Neuronal stem cell (in vitro differentiated cells): ENCODE results near the gene TTC33.

Source experiments
- DNase-seq: peaks from one replicate; pipeline ENCODE4 v3.0.0-alpha.2; 2013; ENCODE audit warnings: low spot score
- H2AFZ ChIP-seq: one replicate; pipeline ENCODE4 v1.6.1; 2013; ENCODE audit warnings: mild to moderate bottlenecking, low read length, inconsistent platforms
- H2AK5ac ChIP-seq: 2 replicates; pipeline ENCODE4 v1.6.1; 2013; ENCODE audit warnings: low read depth, mild to moderate bottlenecking, inconsistent platforms, low read length, moderate library complexity, mixed read lengths
- H2BK120ac ChIP-seq: 2 replicates; pipeline ENCODE4 v1.6.1; 2013; ENCODE audit warnings: low read depth, mild to moderate bottlenecking, inconsistent platforms, low read length, moderate library complexity, mixed read lengths
- H2BK12ac ChIP-seq: one replicate; pipeline ENCODE4 v1.6.1; 2013; ENCODE audit warnings: low read length, inconsistent platforms
- H2BK15ac ChIP-seq: 2 replicates; pipeline ENCODE4 v1.6.1; 2013; ENCODE audit warnings: mild to moderate bottlenecking, low read length, inconsistent platforms, mixed read lengths
- H2BK5ac ChIP-seq: one replicate; pipeline ENCODE4 v1.6.1; 2013; ENCODE audit warnings: inconsistent platforms, mild to moderate bottlenecking, low read length, moderate library complexity
- H3K14ac ChIP-seq: one replicate; pipeline ENCODE4 v1.6.1; 2013; ENCODE audit warnings: low read length, inconsistent platforms
- H3K18ac ChIP-seq: 2 replicates; pipeline ENCODE4 v1.6.1; 2013; ENCODE audit warnings: low read length, inconsistent platforms
- H3K23ac ChIP-seq: 2 replicates; pipeline ENCODE4 v1.6.1; 2013; ENCODE audit warnings: low read depth, mild to moderate bottlenecking, mixed read lengths, low read length, inconsistent platforms; ENCODE audit not compliant: poor library complexity
- H3K27ac ChIP-seq: replicated peaks from 3 replicates; pipeline ENCODE4 v1.5.1; 2013; ENCODE audit warnings: low read length, inconsistent platforms
- H3K27me3 ChIP-seq, 3 experiments: 2 replicates each; pipeline ENCODE4 v1.6.1; 2013; ENCODE audit warnings: low read length in 3 of 3, mild to moderate bottlenecking in 2 of 3, inconsistent platforms in 1 of 3, low read depth in 1 of 3, mixed read lengths in 1 of 3, moderate library complexity in 1 of 3; ENCODE audit not compliant: control insufficient read depth in 3 of 3, insufficient read depth in 3 of 3
- H3K36me3 ChIP-seq, 2 donors: replicated peaks in 1 of 2; 2 replicates each; pipeline ENCODE4 v1.6.1; 2013; ENCODE audit warnings: low read length in 2 of 2; ENCODE audit not compliant: control insufficient read depth in 2 of 2, insufficient read depth in 2 of 2
- H3K4ac ChIP-seq: 2 replicates; pipeline ENCODE4 v1.6.1; 2013; ENCODE audit warnings: inconsistent platforms, mild to moderate bottlenecking, low read length, moderate library complexity
- H3K4me1 ChIP-seq, 2 donors: 1 replicate in 1 of 2; 2 replicates in 1 of 2; pipeline ENCODE4 v1.6.1; 2013; ENCODE audit warnings: low read length in 2 of 2, low read depth in 1 of 2; ENCODE audit not compliant: control insufficient read depth in 2 of 2, insufficient read depth in 1 of 2
- H3K4me2 ChIP-seq: one replicate; pipeline ENCODE4 v1.6.1; 2013; ENCODE audit warnings: mild to moderate bottlenecking, low read length, inconsistent platforms; ENCODE audit not compliant: insufficient read depth, poor library complexity, severe bottlenecking
- H3K4me3 ChIP-seq, 2 donors: 2 replicates each; pipeline ENCODE4 v1.5.1; 2013; ENCODE audit warnings: low read length in 2 of 2, mild to moderate bottlenecking in 2 of 2, inconsistent platforms in 1 of 2, moderate library complexity in 1 of 2
- H3K79me1 ChIP-seq: one replicate; pipeline ENCODE4 v1.6.1; 2013; ENCODE audit warnings: low read depth, mild to moderate bottlenecking, inconsistent platforms, low read length, moderate library complexity
- H3K9ac ChIP-seq: one replicate; pipeline ENCODE4 v1.6.1; 2013; ENCODE audit warnings: mild to moderate bottlenecking, low read depth, low read length, inconsistent platforms; ENCODE audit not compliant: poor library complexity
- H3K9me3 ChIP-seq, 2 donors: replicated peaks in 1 of 2; 2 replicates each; pipeline versions ENCODE3 to v1.6.1; 2013; ENCODE audit warnings: low read length in 2 of 2, mild to moderate bottlenecking in 2 of 2, inconsistent platforms in 1 of 2, low read depth in 1 of 2, mixed read lengths in 1 of 2, moderate library complexity in 1 of 2; ENCODE audit not compliant: control insufficient read depth in 2 of 2, insufficient read depth in 1 of 2
- H4K8ac ChIP-seq: one replicate; pipeline ENCODE4 v1.6.1; 2013; ENCODE audit warnings: low read depth, mild to moderate bottlenecking, inconsistent platforms, low read length, moderate library complexity
- H4K91ac ChIP-seq: one replicate; pipeline ENCODE4 v1.6.1; 2013; ENCODE audit warnings: low read length, low read depth, mild to moderate bottlenecking, inconsistent platforms; ENCODE audit not compliant: poor library complexity
- whole genome bisulfite sequencing, 2 donors: extraction: QIAGEN DNeasy Blood & Tissue Kit; methylation state at CpG; one replicate each; pipeline ENCODE4 v1.1.7; 2013; ENCODE audit warnings: missing lambda C conversion rate in 2 of 2, mixed read lengths in 1 of 2; ENCODE audit not compliant: insufficient read length in 2 of 2, insufficient replicate concordance in 1 of 2; ENCODE audit errors: extremely low coverage in 2 of 2; 5-methylcytosine and 5-hydroxymethylcytosine counted together

The TTC33 gene

DNA sequence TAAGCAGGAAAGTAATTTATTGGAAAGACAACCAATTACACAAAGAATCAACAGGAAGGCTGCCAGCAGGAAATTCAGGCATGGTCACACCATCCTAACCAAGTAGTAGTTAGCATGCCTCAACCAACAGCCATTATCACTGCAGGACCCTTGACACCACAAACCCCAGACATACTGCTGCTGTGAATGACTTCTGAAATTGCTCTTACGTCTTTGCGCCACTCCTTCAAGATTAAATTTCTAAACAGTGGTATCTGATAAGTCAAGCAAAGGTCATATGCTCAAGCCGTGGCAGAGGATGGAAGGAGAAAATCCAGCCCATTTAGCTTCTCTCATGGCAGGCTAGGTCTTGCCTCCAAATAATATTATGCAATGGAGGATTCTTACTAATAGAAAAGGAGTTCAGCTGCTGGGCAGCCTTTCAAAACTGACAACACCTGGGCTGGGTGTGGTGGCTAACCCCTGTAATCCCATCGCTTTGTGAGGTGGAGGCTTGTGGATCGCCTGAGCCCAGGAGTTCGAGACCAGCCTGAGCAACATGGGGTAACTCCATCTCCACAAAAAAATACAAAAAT, 81.0 kb downstream of the TTC33 start:
- Histone ChIP-seq H2BK12ac (no peak overlapping the region), H3K36me3 (no peaks in the 10 kb centered on the region), H4K8ac (no peak overlapping the region), H3K27ac (no peak overlapping the region), H2BK5ac (no peak overlapping the region), H2AFZ (no peak overlapping the region), H3K18ac (no peak overlapping the region), H2BK120ac (no peak overlapping the region), H3K9ac (no peak overlapping the region), H3K23ac (no peak overlapping the region), H2BK15ac (no peak overlapping the region), H3K79me1 (no peaks in the 10 kb centered on the region), H4K91ac (no peak overlapping the region), H2AK5ac (no peak overlapping the region), H3K27me3 (peaks cover 0 to 50% (median 2%) of the 10 kb centered on the region in 3 experiments), H3K14ac (no peak overlapping the region), H3K9me3 (no peaks in the 10 kb centered on the region), H3K4ac (no peak overlapping the region), H3K4me3 (no peak overlapping the region), H3K4me1 (no peaks in the 10 kb centered on the region), H3K4me2 (no peak overlapping the region)
- no peak for DNase-seq
- no CpG with 5 or more reads among the region's 6 CpGs for WGBS, 2 donors

DNA sequence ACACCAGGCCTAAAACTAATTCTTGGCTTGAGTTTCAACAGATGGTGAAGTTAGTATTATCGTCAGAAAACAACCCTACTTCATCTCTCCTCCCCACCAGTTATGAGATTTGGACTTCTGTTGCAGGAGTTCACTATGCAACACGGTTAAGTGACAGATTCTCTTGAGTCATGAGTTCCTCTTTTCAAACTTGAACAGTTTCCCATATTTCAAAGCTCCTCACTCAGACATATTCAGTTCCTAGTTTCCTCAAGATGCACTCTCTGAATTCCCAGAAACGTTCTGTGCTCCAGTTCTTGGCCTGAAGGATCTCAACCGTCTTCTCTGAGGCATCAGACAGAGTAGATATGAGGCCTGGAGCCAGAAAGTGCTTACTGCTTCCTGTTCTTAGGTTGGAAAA, 83.3 kb downstream of the TTC33 start:
- Histone ChIP-seq H2BK5ac (no peak overlapping the region), H2BK15ac (no peak overlapping the region), H2BK12ac (no peak overlapping the region), H3K18ac (no peak overlapping the region), H4K91ac (no peak overlapping the region), H4K8ac (no peak overlapping the region), H3K36me3 (no peaks in the 10 kb centered on the region), H3K14ac (no peak overlapping the region), H2AK5ac (no peak overlapping the region), H3K4ac (no peak overlapping the region), H3K4me1 (no peaks in the 10 kb centered on the region), H2AFZ (no peak overlapping the region), H3K4me2 (no peak overlapping the region), H3K27me3 (peaks cover 0 to 33% (median 0%) of the 10 kb centered on the region in 3 experiments), H3K79me1 (no peaks in the 10 kb centered on the region), H2BK120ac (no peak overlapping the region), H3K9ac (no peak overlapping the region), H3K9me3 (no peaks in the 10 kb centered on the region), H3K27ac (no peak overlapping the region), H3K4me3 (no peak overlapping the region), H3K23ac (no peak overlapping the region)
- no peak for DNase-seq
- no CpG with 5 or more reads among the region's 4 CpGs for WGBS, 2 donors

DNA sequence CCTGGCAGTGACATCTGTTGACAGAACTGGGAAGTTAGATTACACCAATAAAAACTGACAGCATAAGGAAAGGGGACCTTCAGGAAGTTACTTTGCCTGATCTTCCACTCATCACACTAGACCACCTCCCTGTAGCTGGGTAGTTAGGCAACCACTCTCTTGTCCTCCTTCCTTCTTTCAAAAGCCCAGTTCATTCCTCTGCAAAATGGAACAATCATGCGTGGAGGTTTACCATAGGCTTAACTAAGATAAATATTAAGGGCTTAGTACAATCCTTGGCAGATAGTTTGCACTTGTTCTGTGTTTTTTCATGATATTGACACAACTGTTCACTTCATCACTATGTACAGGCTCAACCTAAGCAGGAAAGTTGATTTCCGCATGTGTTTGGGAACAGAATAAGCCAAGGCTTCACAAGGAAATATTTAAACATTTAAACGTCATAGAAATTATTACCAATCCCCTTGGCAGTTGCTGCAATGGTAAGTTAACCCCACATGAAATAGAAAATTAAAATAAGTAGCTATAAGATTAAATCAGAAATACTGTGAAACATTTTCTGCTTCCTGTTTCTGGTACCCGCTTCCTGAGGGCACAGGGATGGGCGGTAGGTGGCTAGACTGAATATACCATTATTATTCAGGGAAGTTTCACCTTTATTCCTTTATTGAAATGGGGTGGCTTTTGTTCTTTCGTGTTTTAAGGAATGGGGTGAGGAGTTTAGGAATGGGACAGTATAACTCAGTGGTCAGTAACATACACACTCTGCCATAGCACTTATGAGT, 86.0 kb downstream of the TTC33 start:
- Histone ChIP-seq H3K4me1 (no peaks in the 10 kb centered on the region), H3K4ac (no peak overlapping the region), H2BK120ac (no peak overlapping the region), H3K23ac (no peak overlapping the region), H2AFZ (no peak overlapping the region), H3K27ac (no peak overlapping the region), H3K14ac (no peak overlapping the region), H3K9ac (no peak overlapping the region), H4K91ac (no peak overlapping the region), H3K9me3 (no peaks in the 10 kb centered on the region), H3K79me1 (no peaks in the 10 kb centered on the region), H3K36me3 (no peaks in the 10 kb centered on the region), H3K18ac (no peak overlapping the region), H3K4me3 (no peak overlapping the region), H2BK12ac (no peak overlapping the region), H2BK5ac (no peak overlapping the region), H2AK5ac (no peak overlapping the region), H2BK15ac (no peak overlapping the region), H3K27me3 (peaks cover 0 to 16% (median 0%) of the 10 kb centered on the region in 3 experiments), H4K8ac (no peak overlapping the region), H3K4me2 (no peak overlapping the region)
- no CpG with 5 or more reads among the region's 6 CpGs for WGBS, 2 donors
- no peak for DNase-seq

DNA sequence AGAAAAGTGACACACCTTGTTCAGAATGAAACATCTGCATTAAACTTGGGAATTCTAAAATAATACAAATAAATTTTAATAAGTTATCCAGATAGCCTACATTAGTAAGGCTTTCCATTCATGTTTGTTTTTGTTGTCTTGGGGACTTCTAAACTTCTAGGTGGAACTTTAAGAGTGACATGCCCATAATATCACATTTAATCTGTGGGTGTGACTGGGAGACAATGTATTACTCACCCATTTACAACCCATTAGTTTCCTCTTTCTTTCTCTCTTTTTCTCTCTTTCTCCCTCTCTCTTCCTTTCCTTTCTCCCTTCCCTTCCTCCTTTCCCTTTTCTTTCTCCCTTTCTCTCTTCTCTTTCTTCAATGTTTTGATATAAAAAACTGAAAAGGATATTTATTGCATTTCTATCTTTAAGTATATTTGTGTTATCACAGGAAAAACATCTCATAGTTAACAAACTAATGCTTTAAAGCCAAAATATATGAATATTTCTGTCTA, 88.5 kb downstream of the TTC33 start:
- H2AK5ac ChIP-seq, result no peak overlapping the region
- H3K23ac ChIP-seq, result no peak overlapping the region
- H3K27me3 ChIP-seq, result peaks cover 0 to 12% (median 0%) of the 10 kb centered on the region in 3 experiments

More for the DNA sequence above, 88.5 kb downstream of the TTC33 start:
- Histone ChIP-seq H2BK15ac (no peak overlapping the region), H3K79me1 (no peaks in the 10 kb centered on the region), H3K4me1 (no peaks in the 10 kb centered on the region), H3K4me3 (no peak overlapping the region), H3K4ac (no peak overlapping the region), H2AFZ (no peak overlapping the region), H3K36me3 (no peaks in the 10 kb centered on the region), H3K9me3 (no peaks in the 10 kb centered on the region), H2BK5ac (no peak overlapping the region), H3K14ac (no peak overlapping the region), H3K27ac (no peak overlapping the region), H4K91ac (no peak overlapping the region), H3K18ac (no peak overlapping the region), H2BK12ac (no peak overlapping the region), H3K9ac (no peak overlapping the region), H2BK120ac (no peak overlapping the region), H4K8ac (no peak overlapping the region), H3K4me2 (no peak overlapping the region)
- no peak for DNase-seq
